ENCODE measurements around the gene ITGB6. TPM values are rescaled to one million over a fixed set of nuclear protein-coding genes. Genes with fewer than 3 reads are reported as not detected.

The ITGB6 gene
- total and polyA plus RNA-seq, 2 of the 8 experiments (the other 6 are each of a cell fraction or from before 2014, with no cell fraction given): not detected

DNA sequence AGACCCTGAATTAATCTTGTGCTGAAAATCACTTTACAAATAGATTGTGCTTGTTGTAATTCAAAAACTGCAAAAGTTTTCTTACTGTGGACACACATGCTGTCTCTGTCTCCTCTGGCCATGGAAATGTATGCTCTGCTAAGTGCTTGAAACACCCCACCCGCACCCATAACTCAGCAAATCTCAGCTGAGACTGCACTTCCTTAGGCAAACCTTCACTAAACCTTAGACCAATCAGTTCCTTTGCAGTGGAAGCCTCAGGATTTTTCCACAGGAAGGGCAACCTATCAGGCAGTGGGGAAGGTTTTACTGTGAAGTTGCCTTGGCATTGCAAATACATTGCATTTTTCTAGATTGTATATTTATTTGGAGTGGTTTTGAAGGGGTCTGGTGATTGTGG, 75.5 kb downstream of the ITGB6 start:
- H2BK5ac ChIP-seq (ENCODE audit: low read depth, low read length): no peak overlapping the region
- H3K79me2 ChIP-seq (ENCODE audit: control insufficient read depth in 1 of 2, insufficient read depth in 2 of 2, low read length in 2 of 2): no peaks in the 10 kb centered on the region
- TF ChIP-seq HDAC2 (IDR thresholded peaks at IDR 0.05; ENCODE audit: borderline replicate concordance in 1 of 2, low read depth in 2 of 2, low read length in 2 of 2) (no peak), ASH2L (IDR thresholded peaks at IDR 0.05; ENCODE audit: low read length) (no peak), SAP30 (IDR thresholded peaks at IDR 0.05; ENCODE audit: insufficient read depth, insufficient replicate concordance, low read length) (no peak), GTF2F1 (IDR thresholded peaks at IDR 0.05; ENCODE audit: borderline replicate concordance, low read depth, low read length) (no peak), RNF2 (IDR thresholded peaks at IDR 0.05; ENCODE audit: borderline replicate concordance, low read depth, low read length, missing control alignments, poor library complexity, severe bottlenecking) (no peak), RFX5 (IDR thresholded peaks at IDR 0.05; ENCODE audit: borderline replicate concordance, low read depth, low read length) (no peak)
- TF ChIP-seq, protein P1, sequence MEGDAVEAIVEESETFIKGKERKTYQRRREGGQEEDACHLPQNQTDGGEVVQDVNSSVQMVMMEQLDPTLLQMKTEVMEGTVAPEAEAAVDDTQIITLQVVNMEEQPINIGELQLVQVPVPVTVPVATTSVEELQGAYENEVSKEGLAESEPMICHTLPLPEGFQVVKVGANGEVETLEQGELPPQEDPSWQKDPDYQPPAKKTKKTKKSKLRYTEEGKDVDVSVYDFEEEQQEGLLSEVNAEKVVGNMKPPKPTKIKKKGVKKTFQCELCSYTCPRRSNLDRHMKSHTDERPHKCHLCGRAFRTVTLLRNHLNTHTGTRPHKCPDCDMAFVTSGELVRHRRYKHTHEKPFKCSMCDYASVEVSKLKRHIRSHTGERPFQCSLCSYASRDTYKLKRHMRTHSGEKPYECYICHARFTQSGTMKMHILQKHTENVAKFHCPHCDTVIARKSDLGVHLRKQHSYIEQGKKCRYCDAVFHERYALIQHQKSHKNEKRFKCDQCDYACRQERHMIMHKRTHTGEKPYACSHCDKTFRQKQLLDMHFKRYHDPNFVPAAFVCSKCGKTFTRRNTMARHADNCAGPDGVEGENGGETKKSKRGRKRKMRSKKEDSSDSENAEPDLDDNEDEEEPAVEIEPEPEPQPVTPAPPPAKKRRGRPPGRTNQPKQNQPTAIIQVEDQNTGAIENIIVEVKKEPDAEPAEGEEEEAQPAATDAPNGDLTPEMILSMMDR (IDR thresholded peaks at IDR 0.05; ENCODE audit: control extremely low read depth in 1 of 3, insufficient read depth in 1 of 3, low read depth in 1 of 3, low read length in 3 of 3): no peak
- TF ChIP-seq, protein P2, sequence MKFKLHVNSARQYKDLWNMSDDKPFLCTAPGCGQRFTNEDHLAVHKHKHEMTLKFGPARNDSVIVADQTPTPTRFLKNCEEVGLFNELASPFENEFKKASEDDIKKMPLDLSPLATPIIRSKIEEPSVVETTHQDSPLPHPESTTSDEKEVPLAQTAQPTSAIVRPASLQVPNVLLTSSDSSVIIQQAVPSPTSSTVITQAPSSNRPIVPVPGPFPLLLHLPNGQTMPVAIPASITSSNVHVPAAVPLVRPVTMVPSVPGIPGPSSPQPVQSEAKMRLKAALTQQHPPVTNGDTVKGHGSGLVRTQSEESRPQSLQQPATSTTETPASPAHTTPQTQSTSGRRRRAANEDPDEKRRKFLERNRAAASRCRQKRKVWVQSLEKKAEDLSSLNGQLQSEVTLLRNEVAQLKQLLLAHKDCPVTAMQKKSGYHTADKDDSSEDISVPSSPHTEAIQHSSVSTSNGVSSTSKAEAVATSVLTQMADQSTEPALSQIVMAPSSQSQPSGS (IDR thresholded peaks at IDR 0.05; ENCODE audit: low read length): no peak
- no peak overlapping the region for H3K4me3 ChIP-seq (ENCODE audit: extremely low read depth in 1 of 4, insufficient read depth in 2 of 4, low read depth in 3 of 4, low read length in 4 of 4)
- no peak for FAIRE-seq
- no peak overlapping the region for H2BK20ac ChIP-seq (ENCODE audit: low read length)
- no peak overlapping the region for H2BK12ac ChIP-seq (ENCODE audit: low read depth, low read length)
- no peak overlapping the region for H4K91ac ChIP-seq (replicated peaks; ENCODE audit: insufficient read length, low read length)
- peak overlapping the region; percentile 61 for H3K14ac ChIP-seq (ENCODE audit: insufficient read length)
- no peak overlapping the region for H3K18ac ChIP-seq (ENCODE audit: extremely low read depth, low read length)
- H3K4me1 ChIP-seq (replicated peaks in 1 of 4; ENCODE audit: control insufficient read depth in 3 of 4, insufficient read depth in 4 of 4, low read length in 3 of 4): no peaks in the 10 kb centered on the region
- no peak overlapping the region for H3K27ac ChIP-seq (ENCODE audit: low read depth, low read length)
- DNase-seq (ENCODE audit: low read depth in 1 of 2, low spot score in 2 of 2): no peak
- no peak overlapping the region for H4K5ac ChIP-seq (ENCODE audit: insufficient read length, low read depth, low read length)
- ChIA-PET CTCF (ENCODE audit: partially characterized antibody) (interaction anchor here (2.1 to 3.2 kb wide), 2 partner anchors 15 to 19 kb away, joined by 8 to 18 read pairs; no protein-coding TSS in a partner anchor), POLR2A (ENCODE audit: partially characterized antibody) (no interaction called here)
- no peak overlapping the region for H3K23ac ChIP-seq (ENCODE audit: insufficient read length)
- no peak overlapping the region for H4K8ac ChIP-seq (ENCODE audit: extremely low read depth, insufficient read depth, low read length)
- H3K4me2 ChIP-seq (ENCODE audit: insufficient read depth in 1 of 2, low read depth in 2 of 2, low read length in 2 of 2): no peak overlapping the region
- 85% methylated on average over 1 of the region's 1 CpG; no CpG with 5 or more reads in 1 of the 2 experiments for WGBS, 2 experiments (ENCODE audit: extremely low coverage in 1 of 2, insufficient coverage in 1 of 2, insufficient read length in 1 of 2, insufficient replicate concordance in 2 of 2, low coverage in 1 of 2, low lambda C conversion rate in 2 of 2, missing lambda C conversion rate in 1 of 2)
- H2BK120ac ChIP-seq (replicated peaks; ENCODE audit: low read depth, low read length): no peak overlapping the region
- no peak overlapping the region for H3K56ac ChIP-seq (replicated peaks; ENCODE audit: insufficient read length, low read depth, low read length)
- H3K9ac ChIP-seq (replicated peaks in 1 of 4; ENCODE audit: extremely low read depth in 1 of 4, low read depth in 3 of 4, low read length in 3 of 4): no peak overlapping the region
- H3K36me3 ChIP-seq (ENCODE audit: control insufficient read depth in 2 of 4, insufficient read depth in 4 of 4, low read length in 3 of 4): no peaks in the 10 kb centered on the region
- no peaks in the 10 kb centered on the region for H3K9me3 ChIP-seq (ENCODE audit: insufficient read depth in 2 of 2, low read depth in 1 of 2, low read length in 1 of 2)
- no peaks in the 10 kb centered on the region for H4K20me1 ChIP-seq (replicated peaks in 1 of 2; ENCODE audit: control insufficient read depth in 1 of 2, insufficient read depth in 2 of 2, low read length in 2 of 2)
- H2BK15ac ChIP-seq (ENCODE audit: low read length): no peak overlapping the region
- no peak overlapping the region for H3K4ac ChIP-seq (replicated peaks; ENCODE audit: insufficient read length, low read depth, low read length)
- H3K27me3 ChIP-seq (replicated peaks in 1 of 4; ENCODE audit: control insufficient read depth in 3 of 4, extremely low read depth in 1 of 4, insufficient read depth in 3 of 4, low read length in 3 of 4): no peaks in the 10 kb centered on the region
- H3K79me1 ChIP-seq (ENCODE audit: low read depth, low read length): no peaks in the 10 kb centered on the region
- H3K23me2 ChIP-seq (ENCODE audit: low read depth, low read length): no peaks in the 10 kb centered on the region
- H2AFZ ChIP-seq (ENCODE audit: low read length): no peak overlapping the region
- no peak overlapping the region for H2AK5ac ChIP-seq (ENCODE audit: low read depth, low read length)

All from H1 (cell line).